ENCODE results near the gene MUC12. TPM values are rescaled to one million over a fixed set of nuclear protein-coding genes. Genes with fewer than 3 reads are reported as not detected.
"Not testable (repeated sequence)": the region's sequence is repeated elsewhere in the genome, so short reads cannot be mapped to it uniquely, and the experiment has no call there.

MUC12 gene
- polyA plus RNA-seq, 4 donors = 0.11 to 0.46 TPM; not detected in 2

DNA sequence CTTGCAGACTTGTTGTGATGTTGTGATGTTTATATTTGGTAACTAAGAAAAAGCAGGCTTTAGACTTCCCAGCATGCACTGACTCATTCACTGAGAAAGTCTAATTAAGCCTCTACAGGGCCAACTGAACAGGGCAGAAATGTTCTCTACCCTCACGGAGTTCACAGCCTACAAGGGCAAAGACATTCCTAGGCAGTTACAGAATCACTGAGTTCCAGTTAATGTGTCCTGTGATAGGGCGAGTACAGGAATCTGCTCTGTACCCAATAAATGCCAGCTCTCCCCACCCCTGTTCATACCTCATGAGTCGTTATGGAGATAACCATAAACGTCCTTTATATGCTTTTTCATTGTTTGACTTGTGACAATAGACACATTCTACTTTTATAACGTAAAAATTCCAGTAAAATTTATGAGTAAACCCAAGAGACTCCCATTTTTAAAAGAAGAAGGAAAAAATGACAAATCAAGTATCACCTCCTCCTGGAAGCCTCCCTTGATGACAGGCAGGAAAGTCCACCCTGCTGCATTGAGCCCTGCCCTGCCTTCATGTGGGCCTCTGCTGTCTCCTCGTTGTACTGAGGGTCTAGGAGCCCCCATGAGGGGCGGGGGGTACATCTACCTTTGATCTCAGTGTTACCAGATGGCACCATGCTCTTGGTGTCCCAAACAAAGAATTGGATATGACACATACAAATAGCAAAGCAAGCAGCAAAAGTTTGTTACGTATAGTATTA lies 14.3 kb downstream of the MUC12 start:
- DNase-seq (ENCODE audit: low read depth in 4 of 4, low spot score in 3 of 4) = no peak

DNA sequence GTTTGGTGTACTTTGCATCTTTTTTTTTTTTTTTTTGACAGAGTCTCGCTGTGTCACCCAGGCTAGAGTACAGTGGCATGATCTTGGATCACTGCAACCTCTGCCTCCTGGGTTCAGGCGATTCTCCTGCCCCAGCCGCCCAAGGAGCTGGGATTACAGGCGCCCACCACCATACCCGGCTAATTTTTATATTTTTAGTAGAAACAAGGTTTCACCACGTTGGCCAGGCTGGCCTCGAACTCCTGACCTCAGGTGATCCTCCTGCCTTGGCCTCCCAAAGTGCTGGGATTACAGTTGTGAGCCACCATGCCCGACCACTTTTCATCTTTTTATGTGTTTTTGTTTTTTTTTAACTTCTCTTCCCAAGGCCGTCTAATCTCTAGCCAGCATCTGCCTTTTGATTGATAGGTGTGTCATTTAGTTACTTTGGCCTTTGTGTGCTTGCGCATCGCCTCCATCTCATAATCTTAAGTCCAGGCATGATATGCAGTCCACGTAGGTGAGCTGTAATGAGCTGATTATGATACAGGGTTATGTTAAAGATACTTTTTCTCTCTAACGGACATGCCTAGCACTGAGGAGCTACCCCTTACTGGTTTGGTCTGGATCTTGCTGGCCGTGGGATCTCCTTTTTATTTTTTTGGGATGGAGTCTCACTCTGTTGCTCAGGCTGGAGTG lies 15.0 kb downstream of the MUC12 start:
- not testable (repeated sequence) for DNase-seq (ENCODE audit: low read depth in 4 of 4, low spot score in 3 of 4)

DNA sequence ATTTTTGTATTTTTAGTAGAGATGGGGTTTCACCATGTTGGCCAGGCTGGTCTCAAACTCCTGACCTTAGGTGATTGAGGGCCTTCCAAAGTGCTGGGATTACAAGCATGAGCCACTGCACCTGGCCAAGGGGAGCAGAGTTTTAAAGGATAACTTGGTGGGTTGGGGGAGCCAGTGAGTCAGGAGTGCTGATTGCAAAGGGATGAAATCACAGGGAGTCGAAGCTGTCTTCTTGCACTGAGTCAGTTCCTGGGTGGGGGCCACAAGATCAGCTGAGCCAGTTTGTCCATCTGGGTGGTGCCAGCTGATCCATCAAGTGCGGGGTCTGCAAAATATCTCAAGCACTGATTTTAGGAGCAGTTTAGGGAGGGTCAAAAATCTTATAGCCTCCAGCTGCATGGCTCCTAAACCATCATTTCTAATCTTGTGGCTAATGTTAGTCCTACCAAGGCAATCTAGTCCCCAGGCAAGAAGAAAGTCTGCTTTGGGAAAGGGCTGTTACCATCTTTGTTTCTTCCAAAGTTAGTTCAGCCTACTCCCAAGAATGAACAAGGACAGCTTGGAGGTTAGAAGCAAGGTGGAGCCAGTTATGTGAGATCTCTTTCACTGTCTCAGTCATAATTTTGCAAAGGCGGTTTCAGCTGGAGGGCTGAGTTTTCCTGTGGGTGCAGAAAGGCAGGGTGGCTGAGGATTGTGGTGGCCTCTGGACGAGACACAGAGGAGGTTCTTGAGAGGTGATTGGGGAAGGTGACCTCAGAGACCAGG lies 15.8 kb downstream of the MUC12 start:
- DNase-seq (ENCODE audit: low read depth in 4 of 4, low spot score in 3 of 4) = not testable (repeated sequence)

DNA sequence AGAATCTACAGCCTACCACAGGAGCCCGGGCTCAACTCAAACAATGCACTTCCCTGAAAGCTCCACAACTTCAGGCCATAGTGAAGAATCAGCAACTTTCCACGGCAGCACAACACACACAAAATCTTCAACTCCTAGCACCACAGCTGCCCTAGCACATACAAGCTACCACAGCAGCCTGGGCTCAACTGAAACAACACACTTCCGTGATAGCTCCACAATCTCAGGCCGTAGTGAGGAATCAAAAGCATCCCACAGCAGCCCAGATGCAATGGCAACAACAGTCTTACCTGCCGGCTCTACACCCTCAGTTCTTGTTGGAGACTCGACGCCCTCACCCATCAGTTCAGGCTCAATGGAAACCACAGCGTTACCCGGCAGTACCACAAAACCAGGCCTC lies 22.3 kb downstream of the MUC12 start:
- DNase-seq (ENCODE audit: low read depth in 4 of 4, low spot score in 3 of 4) = no peak

DNA sequence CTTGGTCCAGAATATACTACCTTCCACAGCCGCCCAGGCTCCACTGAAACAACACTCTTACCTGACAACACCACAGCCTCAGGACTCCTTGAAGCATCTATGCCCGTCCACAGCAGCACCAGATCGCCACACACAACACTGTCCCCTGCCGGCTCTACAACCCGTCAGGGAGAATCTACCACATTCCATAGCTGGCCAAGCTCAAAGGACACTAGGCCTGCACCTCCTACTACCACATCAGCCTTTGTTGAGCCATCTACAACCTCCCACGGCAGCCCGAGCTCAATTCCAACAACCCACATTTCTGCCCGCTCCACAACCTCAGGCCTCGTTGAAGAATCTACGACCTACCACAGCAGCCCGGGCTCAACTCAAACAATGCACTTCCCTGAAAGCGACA lies 22.9 kb downstream of the MUC12 start:
- DNase-seq (ENCODE audit: low read depth in 4 of 4, low spot score in 3 of 4) = not testable (repeated sequence)

DNA sequence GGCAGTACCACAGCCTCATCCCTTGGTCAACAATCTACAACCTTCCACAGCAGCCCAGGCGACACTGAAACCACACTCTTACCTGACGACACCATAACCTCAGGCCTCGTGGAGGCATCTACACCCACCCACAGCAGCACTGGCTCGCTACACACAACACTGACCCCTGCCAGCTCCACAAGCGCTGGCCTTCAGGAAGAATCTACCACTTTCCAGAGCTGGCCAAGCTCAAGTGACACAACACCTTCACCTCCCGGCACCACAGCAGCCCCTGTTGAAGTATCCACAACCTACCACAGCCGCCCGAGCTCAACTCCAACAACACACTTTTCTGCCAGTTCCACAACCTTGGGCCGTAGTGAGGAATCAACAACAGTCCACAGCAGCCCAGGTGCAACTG lies 25.3 kb downstream of the MUC12 start:
- DNase-seq (ENCODE audit: low read depth in 4 of 4, low spot score in 3 of 4) = not testable (repeated sequence)

DNA sequence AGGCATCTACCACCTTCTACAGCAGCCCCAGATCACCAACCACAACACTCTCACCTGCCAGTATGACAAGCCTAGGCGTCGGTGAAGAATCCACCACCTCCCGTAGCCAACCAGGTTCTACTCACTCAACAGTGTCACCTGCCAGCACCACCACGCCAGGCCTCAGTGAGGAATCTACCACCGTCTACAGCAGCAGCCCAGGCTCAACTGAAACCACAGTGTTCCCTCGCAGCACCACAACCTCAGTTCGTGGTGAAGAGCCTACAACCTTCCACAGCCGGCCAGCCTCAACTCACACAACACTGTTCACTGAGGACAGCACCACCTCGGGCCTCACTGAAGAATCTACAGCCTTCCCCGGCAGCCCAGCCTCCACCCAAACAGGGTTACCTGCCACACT lies 29.2 kb downstream of the MUC12 start:
- DNase-seq (ENCODE audit: low read depth in 4 of 4, low spot score in 3 of 4) = not testable (repeated sequence)

DNA sequence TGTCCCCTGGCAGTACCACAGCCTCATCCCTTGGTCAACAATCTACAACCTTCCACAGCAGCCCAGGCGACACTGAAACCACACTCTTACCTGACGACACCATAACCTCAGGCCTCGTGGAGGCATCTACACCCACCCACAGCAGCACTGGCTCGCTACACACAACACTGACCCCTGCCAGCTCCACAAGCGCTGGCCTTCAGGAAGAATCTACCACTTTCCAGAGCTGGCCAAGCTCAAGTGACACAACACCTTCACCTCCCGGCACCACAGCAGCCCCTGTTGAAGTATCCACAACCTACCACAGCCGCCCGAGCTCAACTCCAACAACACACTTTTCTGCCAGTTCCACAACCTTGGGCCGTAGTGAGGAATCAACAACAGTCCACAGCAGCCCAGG lies 30.0 kb downstream of the MUC12 start:
- DNase-seq (ENCODE audit: low read depth in 4 of 4, low spot score in 3 of 4) = not testable (repeated sequence)

DNA sequence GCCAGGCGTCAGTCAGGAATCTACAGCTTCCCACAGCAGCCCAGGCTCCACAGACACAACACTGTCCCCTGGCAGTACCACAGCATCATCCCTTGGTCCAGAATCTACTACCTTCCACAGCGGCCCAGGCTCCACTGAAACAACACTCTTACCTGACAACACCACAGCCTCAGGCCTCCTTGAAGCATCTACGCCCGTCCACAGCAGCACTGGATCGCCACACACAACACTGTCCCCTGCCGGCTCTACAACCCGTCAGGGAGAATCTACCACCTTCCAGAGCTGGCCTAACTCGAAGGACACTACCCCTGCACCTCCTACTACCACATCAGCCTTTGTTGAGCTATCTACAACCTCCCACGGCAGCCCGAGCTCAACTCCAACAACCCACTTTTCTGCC lies 30.7 kb downstream of the MUC12 start:
- not testable (repeated sequence) for DNase-seq (ENCODE audit: low read depth in 4 of 4, low spot score in 3 of 4)

DNA sequence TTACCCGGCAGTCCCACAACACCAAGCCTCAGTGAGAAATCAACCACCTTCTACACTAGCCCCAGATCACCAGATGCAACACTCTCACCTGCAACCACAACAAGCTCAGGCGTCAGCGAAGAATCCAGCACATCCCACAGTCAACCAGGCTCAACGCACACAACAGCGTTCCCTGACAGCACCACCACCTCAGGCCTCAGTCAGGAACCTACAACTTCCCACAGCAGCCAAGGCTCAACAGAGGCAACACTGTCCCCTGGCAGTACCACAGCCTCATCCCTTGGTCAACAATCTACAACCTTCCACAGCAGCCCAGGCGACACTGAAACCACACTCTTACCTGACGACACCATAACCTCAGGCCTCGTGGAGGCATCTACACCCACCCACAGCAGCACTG lies 33.0 kb downstream of the MUC12 start:
- DNase-seq (ENCODE audit: low read depth in 4 of 4, low spot score in 3 of 4) = not testable (repeated sequence)

DNA sequence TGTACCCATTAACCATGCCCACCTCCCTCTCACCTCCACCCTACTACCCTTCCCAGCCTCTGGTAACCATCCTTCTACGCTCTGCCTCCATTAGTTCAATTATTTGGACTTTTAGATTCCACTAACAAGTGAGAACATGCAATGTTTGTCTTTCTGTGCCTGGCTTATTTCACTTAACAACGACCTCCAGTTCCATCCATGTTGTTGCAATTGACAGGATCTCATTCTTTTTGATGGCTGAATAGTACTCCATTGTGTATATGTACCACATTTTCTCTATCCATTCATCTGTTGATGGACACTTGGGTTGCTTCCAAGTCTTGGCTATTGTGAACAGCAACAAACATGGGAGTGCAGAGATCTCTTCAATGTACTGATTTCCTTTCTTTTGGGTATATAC lies 38.0 kb downstream of the MUC12 start:
- DNase-seq (ENCODE audit: low read depth in 4 of 4, low spot score in 3 of 4) = not testable (repeated sequence)

DNA sequence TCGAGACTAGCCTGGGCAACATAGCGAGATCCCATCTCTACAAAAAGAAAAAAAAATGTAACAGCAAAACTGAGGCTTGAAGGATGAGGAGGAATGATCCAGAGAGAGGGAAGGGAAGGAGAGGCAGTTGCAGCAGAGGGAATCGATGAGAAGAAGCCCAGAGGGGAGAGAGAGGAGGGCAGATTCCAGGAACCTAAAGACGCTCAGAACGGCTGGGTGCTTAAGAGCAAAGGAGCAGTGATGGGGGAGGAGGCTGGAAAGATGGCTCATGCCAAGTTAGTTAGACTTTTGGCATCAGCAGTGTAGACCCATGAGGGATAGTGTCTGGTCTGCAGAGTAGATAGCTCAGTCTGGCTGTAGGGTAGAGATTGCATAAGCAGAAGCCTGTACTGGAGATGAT lies 40.3 kb downstream of the MUC12 start:
- DNase-seq (ENCODE audit: low read depth in 4 of 4, low spot score in 3 of 4) = no peak

DNA sequence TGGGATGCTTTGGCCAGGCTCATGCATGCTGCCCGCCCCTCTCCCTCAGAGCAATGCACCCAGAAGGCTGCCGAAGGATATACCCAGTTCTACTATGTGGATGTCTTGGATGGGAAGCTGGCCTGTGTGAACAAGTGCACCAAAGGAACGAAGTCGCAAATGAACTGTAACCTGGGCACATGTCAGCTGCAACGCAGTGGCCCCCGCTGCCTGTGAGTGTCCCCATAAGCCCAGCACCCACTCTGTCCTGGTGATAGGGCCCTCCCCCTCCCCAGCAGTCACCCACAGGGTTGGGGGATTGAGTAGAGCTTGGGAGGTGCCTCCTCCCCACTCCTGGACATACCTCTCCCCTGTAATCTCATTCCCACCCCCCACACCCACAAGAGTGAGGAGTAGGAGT lies 43.6 kb downstream of the MUC12 start:
- no peak for DNase-seq (ENCODE audit: low read depth in 4 of 4, low spot score in 3 of 4)

DNA sequence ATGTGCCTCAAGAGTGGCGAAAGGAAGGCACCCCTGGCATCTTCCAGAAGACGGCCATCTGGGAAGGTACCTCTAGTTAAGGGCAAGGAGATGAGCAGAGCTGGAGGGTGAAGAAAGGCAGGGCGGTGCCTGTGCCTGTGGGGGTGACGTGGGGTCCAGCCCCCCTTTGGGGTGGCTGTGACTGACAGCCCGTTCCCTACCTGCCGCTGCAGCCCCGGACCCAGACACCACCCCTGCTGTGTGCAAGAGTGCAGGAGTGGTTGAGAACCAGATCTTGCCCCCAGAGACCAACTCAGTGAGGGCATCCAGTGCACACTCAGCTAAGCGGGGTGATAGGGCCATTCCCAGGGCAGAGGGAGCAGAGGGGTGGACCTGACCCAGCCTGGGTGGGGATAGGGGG lies 46.3 kb downstream of the MUC12 start:
- DNase-seq (ENCODE audit: low read depth in 4 of 4, low spot score in 3 of 4) = no peak

DNA sequence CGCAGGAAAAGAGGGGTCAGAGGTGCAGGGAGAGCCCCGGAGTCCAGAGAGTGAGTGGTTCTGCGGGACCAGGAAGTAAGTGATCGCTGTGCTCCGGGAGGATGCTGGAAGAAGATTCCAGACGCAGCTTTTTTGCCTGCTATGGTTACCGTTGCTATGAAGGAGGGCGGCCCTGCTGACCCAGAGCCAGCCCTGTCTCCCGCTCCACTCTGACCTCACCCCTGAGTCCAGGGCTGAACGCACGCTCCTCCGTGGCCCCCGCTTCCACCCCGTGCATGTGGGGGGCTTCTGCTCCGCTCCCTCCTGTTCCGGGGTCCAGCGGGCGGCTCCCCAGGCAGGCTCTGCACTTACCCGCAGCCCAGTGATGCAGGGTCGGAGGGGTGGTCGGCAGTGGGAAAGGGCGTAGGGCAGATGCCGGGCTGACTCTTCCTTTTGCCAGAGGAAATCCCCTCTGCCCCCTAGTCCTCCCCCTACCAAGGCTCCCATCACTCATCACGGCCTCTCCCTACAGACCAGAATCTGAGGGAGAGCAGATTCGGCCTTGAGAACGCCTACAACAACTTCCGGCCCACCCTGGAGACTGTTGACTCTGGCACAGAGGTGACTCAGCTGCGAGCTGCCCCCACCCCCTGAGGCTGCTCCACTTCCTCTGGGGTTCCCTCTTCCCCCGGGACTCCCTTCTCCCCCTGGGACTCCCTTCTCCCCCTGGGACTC lies 47.9 kb downstream of the MUC12 start:
- DNase-seq (ENCODE audit: low read depth in 4 of 4, low spot score in 3 of 4) = peak; percentile 16 to 42 (median 32)

DNA sequence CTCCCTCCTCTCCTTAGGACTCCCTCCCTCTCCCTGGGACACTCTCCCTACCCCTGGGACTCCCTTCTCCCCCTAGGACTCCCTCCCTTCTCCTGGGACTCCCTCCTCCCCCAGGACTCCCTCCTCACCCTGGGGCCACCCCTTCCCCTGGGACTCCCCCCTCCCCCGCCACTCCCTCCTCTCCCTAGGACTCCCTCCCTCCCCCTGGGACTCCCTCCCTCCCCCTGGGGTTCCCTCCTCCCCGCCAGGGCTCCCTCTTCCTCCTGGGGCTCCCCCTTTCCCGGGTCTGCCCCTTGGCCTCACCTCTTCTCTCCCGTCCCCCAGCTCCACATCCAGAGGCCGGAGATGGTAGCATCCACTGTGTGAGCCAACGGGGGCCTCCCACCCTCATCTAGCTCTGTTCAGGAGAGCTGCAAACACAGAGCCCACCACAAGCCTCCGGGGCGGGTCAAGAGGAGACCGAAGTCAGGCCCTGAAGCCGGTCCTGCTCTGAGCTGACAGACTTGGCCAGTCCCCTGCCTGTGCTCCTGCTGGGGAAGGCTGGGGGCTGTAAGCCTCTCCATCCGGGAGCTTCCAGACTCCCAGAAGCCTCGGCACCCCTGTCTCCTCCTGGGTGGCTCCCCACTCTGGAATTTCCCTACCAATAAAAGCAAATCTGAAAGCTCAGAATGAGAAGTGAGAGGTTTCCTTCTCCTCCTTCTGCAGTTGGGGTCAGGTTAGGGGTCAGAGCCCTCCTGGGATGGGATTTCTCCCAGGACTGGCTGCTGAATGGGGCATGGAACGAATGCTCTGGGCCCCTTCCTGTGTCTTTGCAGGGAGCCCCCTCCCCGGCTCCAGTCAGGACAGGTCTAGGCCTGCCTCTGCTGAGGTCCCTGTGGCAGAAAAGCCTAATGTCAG lies 49.2 kb downstream of the MUC12 start:
- DNase-seq (ENCODE audit: low read depth in 4 of 4, low spot score in 3 of 4) = no peak

DNA sequence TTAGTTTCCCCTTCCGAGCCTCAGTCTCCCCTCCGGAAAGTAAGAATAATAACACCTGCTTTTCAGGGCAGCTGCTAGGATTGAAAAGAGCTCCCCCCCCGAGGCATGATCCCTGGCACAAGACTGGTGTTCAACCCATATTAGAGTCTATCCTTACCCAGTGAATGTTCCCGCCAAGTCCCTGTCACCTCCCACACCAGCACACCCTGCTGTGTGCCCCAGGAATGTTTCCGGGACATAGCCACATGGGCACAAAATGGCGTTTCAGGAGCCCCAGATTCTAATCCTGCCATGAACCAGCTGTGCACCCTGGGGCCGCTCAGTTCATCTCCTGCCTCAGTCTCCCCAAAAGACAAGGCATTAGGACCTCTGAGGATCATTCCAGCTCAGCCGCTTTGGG lies 51.1 kb downstream of the MUC12 start:
- DNase-seq (ENCODE audit: low read depth in 4 of 4, low spot score in 3 of 4) = no peak

DNA sequence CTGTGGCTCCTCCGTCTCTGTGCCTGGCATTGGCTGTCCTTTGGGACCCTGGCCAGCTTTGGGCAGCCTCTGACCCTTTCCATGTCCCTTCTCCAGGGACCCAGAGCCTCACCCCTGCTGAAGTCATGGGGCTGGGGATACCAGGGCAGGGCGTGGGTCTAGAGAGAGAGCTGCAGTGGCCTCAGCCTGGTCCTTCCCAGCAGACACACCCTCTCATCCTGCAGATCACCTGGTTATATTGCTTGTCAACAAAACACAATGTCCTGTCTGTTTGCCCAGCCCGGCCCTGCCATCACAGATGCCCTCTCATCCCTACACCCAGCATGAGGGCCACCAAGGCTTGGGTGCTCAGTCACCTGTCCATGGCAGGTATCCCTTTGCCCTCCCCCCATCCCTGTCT lies 52.3 kb downstream of the MUC12 start:
- no peak for DNase-seq (ENCODE audit: low read depth in 4 of 4, low spot score in 3 of 4)

DNA sequence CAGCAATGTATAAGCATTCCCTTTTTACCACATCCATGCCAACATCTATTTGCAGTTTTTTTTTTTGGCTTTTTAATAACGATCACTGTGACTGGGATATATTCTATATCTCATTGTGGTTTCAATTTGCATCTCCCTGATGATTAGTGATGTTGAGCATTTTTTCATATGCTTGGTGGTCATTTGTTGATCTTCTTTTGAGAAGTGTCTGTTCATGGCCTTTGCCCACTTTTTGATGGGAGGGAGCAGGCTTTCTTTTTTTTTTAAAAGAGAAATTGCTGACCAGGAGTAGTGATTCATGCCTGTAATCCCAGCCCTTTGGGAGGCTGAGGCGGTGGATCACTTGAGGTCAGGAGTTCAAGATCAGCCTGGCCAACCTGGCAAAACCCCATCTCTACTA lies 54.5 kb downstream of the MUC12 start:
- no peak for DNase-seq (ENCODE audit: low read depth in 4 of 4, low spot score in 3 of 4)

DNA sequence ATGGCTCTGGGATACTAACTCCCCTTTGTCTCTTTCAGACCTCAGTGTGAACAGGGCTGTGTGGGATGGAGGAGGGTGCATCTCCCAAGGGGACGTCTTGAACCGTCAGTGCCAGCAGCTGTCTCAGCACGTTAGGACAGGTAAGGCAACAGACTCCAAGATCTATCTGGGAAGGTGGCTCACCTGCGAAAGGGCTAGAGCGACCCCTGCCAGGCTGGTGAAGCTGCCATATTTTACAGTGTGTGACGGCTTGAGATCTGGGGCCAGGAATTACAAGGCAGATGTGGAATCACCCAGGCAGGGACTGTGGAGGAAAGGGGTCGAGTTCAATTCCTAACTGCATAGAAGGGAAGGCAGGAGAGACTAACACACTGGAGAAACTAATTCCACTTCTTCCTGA lies 61.7 kb downstream of the MUC12 start:
- no peak for DNase-seq (ENCODE audit: low read depth in 4 of 4, low spot score in 3 of 4)
